Nephron progenitor cell (in vitro differentiated cells): ENCODE results near the gene ST6GAL1.

Experiments used
- DNase-seq: peaks from one replicate; pipeline ENCODE4 v3.0.0; 2021
- H3K27ac Mint-ChIP-seq: 2 replicates; pipeline ENCODE4 v1.8.0; 2021; ENCODE audit warnings: mild to moderate bottlenecking, moderate library complexity, mixed read lengths
- H3K27me3 Mint-ChIP-seq: 2 replicates; pipeline ENCODE4 v1.8.0; 2021; ENCODE audit warnings: mild to moderate bottlenecking, low read depth, mixed read lengths; ENCODE audit not compliant: poor library complexity
- H3K36me3 Mint-ChIP-seq: 2 replicates; pipeline ENCODE4 v1.8.0; 2021; ENCODE audit warnings: low read depth, mixed read lengths
- H3K4me1 Mint-ChIP-seq: 2 replicates; pipeline ENCODE4 v1.8.0; 2021; ENCODE audit warnings: mixed read lengths
- H3K4me3 Mint-ChIP-seq: 2 replicates; pipeline ENCODE4 v1.8.0; 2021; ENCODE audit warnings: mild to moderate bottlenecking, moderate library complexity, mixed read lengths
- H3K9me3 Mint-ChIP-seq: 2 replicates; pipeline ENCODE4 v1.8.0; 2021; ENCODE audit warnings: mild to moderate bottlenecking, moderate library complexity, mixed read lengths
- CTCF ChIP-seq: fragments of 200-600 bp; sonication (generic); IDR thresholded peaks from 2 replicates; pipeline ENCODE4 v1.5.0; 2021; ENCODE audit warnings: antibody characterized with exemption

Gene ST6GAL1

DNA sequence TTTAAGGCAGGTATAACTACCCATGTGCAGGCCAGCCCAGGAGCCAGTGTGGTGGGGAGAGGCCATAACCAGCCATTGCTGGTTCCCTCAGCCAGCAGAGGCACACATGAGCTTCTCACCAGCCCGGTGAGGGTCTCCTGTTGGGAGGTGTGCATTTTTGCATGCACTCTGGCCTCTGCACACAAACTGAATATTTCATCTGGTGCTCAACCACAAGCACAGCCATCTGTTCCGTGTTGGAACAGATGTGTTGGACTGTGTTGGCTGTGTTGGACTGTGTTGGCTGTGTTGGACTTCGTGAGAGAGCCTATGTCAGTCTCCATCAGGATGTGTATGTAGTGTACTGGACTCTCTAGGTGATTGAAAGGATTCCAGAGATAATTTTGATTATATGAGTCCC lies 141.8 kb downstream of the ST6GAL1 start:
- peaks cover 80% of the 10 kb centered on the region for H3K36me3 Mint-ChIP-seq
- H3K27ac Mint-ChIP-seq = no peak overlapping the region
- H3K4me3 Mint-ChIP-seq = no peak overlapping the region
- H3K4me1 Mint-ChIP-seq = no peaks in the 10 kb centered on the region
- peaks cover 8% of the 10 kb centered on the region for H3K9me3 Mint-ChIP-seq
- no peak for TF ChIP-seq CTCF
- DNase-seq = no peak
- no peaks in the 10 kb centered on the region for H3K27me3 Mint-ChIP-seq

GRCh38 chr3:187072511-187072910 lies 142.2 kb downstream of the ST6GAL1 start:
- Mint-ChIP-seq H3K4me1 (no peaks in the 10 kb centered on the region), H3K27ac (no peak overlapping the region), H3K36me3 (peaks cover 78% of the 10 kb centered on the region), H3K4me3 (no peak overlapping the region), H3K9me3 (peaks cover 8% of the 10 kb centered on the region), H3K27me3 (no peaks in the 10 kb centered on the region)
- TF ChIP-seq CTCF = no peak
- no peak for DNase-seq

DNA sequence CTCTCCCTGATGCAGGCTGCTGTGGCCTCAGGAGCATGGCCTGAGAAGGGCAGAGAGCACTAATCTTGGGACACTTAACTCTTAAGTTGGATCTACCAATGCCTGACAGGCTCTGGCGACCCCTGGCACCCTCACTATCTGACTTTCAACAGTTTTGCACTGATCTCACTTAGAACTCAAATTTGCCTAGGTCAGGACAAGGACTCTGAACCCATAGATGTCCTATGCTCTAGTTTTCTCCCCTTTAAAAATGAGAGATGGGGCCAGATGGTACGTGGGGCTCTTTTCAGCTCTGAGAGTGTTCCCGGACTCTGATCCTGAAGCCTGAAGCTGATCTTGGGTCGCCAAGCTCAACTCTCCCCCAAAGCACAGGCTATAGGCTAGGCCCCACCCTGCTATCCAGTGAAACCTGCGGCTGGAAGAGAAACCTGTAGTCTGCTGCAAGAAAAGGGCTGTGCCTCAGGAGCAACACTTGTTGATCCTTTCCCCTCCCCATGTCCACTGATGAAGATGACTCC lies 143.3 kb downstream of the ST6GAL1 start:
- TF ChIP-seq CTCF = no peak
- peaks cover 78% of the 10 kb centered on the region for H3K36me3 Mint-ChIP-seq
- no peaks in the 10 kb centered on the region for H3K4me1 Mint-ChIP-seq
- DNase-seq = no peak
- H3K27ac Mint-ChIP-seq = no peak overlapping the region
- H3K9me3 Mint-ChIP-seq = peaks cover 8% of the 10 kb centered on the region
- no peaks in the 10 kb centered on the region for H3K27me3 Mint-ChIP-seq
- no peak overlapping the region for H3K4me3 Mint-ChIP-seq

- DNase-seq = no peak
- Mint-ChIP-seq H3K4me1 (no peaks in the 10 kb centered on the region), H3K36me3 (peaks cover 76% of the 10 kb centered on the region), H3K27ac (peak overlapping the region; percentile 57), H3K9me3 (peaks cover under 1% of the 10 kb centered on the region), H3K4me3 (no peak overlapping the region), H3K27me3 (no peaks in the 10 kb centered on the region)
- TF ChIP-seq CTCF = no peak
Observed at GRCh38 chr3:187074846-187075245, 144.5 kb downstream of the ST6GAL1 start.

GRCh38 chr3:187076297-187076696 lies 146.0 kb downstream of the ST6GAL1 start:
- peaks cover 4% of the 10 kb centered on the region for H3K27me3 Mint-ChIP-seq
- no peak for DNase-seq
- no peak overlapping the region for H3K4me3 Mint-ChIP-seq
- H3K36me3 Mint-ChIP-seq = peaks cover 62% of the 10 kb centered on the region
- H3K4me1 Mint-ChIP-seq = no peaks in the 10 kb centered on the region
- peak overlapping the region; percentile 90 for H3K27ac Mint-ChIP-seq
- H3K9me3 Mint-ChIP-seq = no peaks in the 10 kb centered on the region
- no peak for TF ChIP-seq CTCF

- peaks cover 61% of the 10 kb centered on the region for H3K36me3 Mint-ChIP-seq
- no peak for DNase-seq
- peak overlapping the region; percentile 38 for H3K27ac Mint-ChIP-seq
- no peak for TF ChIP-seq CTCF
- no peaks in the 10 kb centered on the region for H3K9me3 Mint-ChIP-seq
- peaks cover 4% of the 10 kb centered on the region for H3K27me3 Mint-ChIP-seq
- H3K4me1 Mint-ChIP-seq = no peaks in the 10 kb centered on the region
- H3K4me3 Mint-ChIP-seq = no peak overlapping the region
Observed at GRCh38 chr3:187077085-187077484, 146.8 kb downstream of the ST6GAL1 start.
